K562 (cell line): Measurements from ENCODE around the gene GULP1. TPM values are rescaled to one million over a fixed set of nuclear protein-coding genes. Genes with fewer than 3 reads are reported as not detected.

Experiments used
- AFF1 ChIP-seq, 2 experiments: fragments of 450-650 bp; IDR thresholded peaks; 2 replicates each; pipeline ENCODE4 v1.6.1; 2018; ENCODE audit warnings: mild to moderate bottlenecking in 2 of 2, low read depth in 1 of 2; ENCODE audit not compliant: partially characterized antibody in 2 of 2
- CBX5 ChIP-seq: IDR thresholded peaks from 2 replicates; pipeline ENCODE4 v1.6.1; 2014; ENCODE audit warnings: low read depth, borderline replicate concordance
- DIDO1 ChIP-seq: fragments of 450-650 bp; IDR thresholded peaks from 2 replicates; pipeline ENCODE4 v1.6.1; 2016; ENCODE audit warnings: low read depth, missing biosample characterization, missing genetic modification characterization
- E2F3 ChIP-seq: fragments of 250-450 bp; sonication (Bioruptor Pico); IDR thresholded peaks from 2 replicates; pipeline ENCODE4 v1.4.0; 2020; ENCODE audit warnings: mild to moderate bottlenecking
- E2F5 ChIP-seq: sonication (generic); formaldehyde crosslinking; IDR thresholded peaks from 2 replicates; pipeline ENCODE4 v1.8.0; 2022; ENCODE audit warnings: mild to moderate bottlenecking, missing genetic modification reagents
- GTF3C2 ChIP-seq: IDR thresholded peaks from 3 replicates; pipeline ENCODE4 v1.6.1; 2011; ENCODE audit warnings: borderline replicate concordance, mild to moderate bottlenecking, moderate library complexity; ENCODE audit not compliant: insufficient read length; ENCODE audit errors: extremely low read depth
- ILF3 ChIP-seq: fragments of 450-650 bp; IDR thresholded peaks from 2 replicates; pipeline ENCODE4 v1.6.1; 2018; ENCODE audit warnings: antibody characterized with exemption, mild to moderate bottlenecking, moderate library complexity, borderline replicate concordance
- MAFK ChIP-seq: IDR thresholded peaks from 2 replicates; pipeline ENCODE4 v1.6.1; 2011; ENCODE audit warnings: low read length, improper control_type of control experiment
- MTA1 ChIP-seq: fragments of 450-650 bp; IDR thresholded peaks from 2 replicates; pipeline ENCODE4 v1.6.1; 2017; ENCODE audit warnings: borderline replicate concordance
- NRF1 ChIP-seq, 2 experiments: fragments of 450-650 bp; IDR thresholded peaks in 1 of 2; conservative IDR thresholded peaks in 1 of 2; 2 replicates each; pipeline ENCODE4 v1.6.1; 2014; ENCODE audit warnings: mild to moderate bottlenecking in 2 of 2
- RBM17 ChIP-seq: fragments of 200-400 bp; formaldehyde crosslinking; IDR thresholded peaks from 2 replicates; pipeline ENCODE4 v1.6.1; 2017; ENCODE audit warnings: low read depth, mild to moderate bottlenecking, low read length, borderline replicate concordance
- SIX5 ChIP-seq, 2 experiments: IDR thresholded peaks; 2 replicates each; pipeline ENCODE4 v1.6.1; 2011; ENCODE audit warnings: low read length in 2 of 2, borderline replicate concordance in 1 of 2, low read depth in 1 of 2, mild to moderate bottlenecking in 1 of 2, moderate library complexity in 1 of 2; ENCODE audit not compliant: insufficient read depth in 1 of 2
- SMAD2 ChIP-seq: fragments of 150-350 bp; IDR thresholded peaks from 2 replicates; pipeline ENCODE4 v1.6.1; 2014; ENCODE audit warnings: low read depth, mild to moderate bottlenecking, low read length
- SMARCE1 ChIP-seq: fragments of 450-650 bp; IDR thresholded peaks from 2 replicates; pipeline ENCODE4 v1.7.1; 2016; ENCODE audit warnings: mild to moderate bottlenecking
- SRSF1 ChIP-seq: fragments of 200-400 bp; formaldehyde crosslinking; IDR thresholded peaks from 2 replicates; pipeline ENCODE4 v1.6.1; 2017; ENCODE audit warnings: mild to moderate bottlenecking, low read depth, low read length, moderate library complexity
- SRSF3 ChIP-seq: fragments of 200-400 bp; formaldehyde crosslinking; IDR thresholded peaks from 2 replicates; pipeline ENCODE4 v1.6.1; 2016; ENCODE audit warnings: mild to moderate bottlenecking, low read length, moderate library complexity; ENCODE audit not compliant: insufficient read depth
- TAF9B ChIP-seq: fragments of 450-650 bp; IDR thresholded peaks from 2 replicates; pipeline ENCODE4 v1.6.1; 2018; ENCODE audit warnings: mild to moderate bottlenecking; ENCODE audit not compliant: partially characterized antibody
- ZEB2 ChIP-seq: fragments of 450-650 bp; IDR thresholded peaks from 2 replicates; pipeline ENCODE4 v1.6.1; 2016
- polyA plus RNA-seq, 8 experiments: library from polyadenylated mRNA; depleted of rRNA in 4 of 8; stranded (reverse) in 5 of 8; unstranded in 3 of 8; fragments of >200 nt; fragmentation: Nextera tagmentation in 2 of 8; fragmentation: Illumina TruSeq in 1 of 8; extraction: Ambion mirVana in 2 of 8; extraction: Trizol in 1 of 8; gene quantifications; 2 replicates each; pipeline versions ENCODE4 v1.2.1 to v1.2.3, GENCODE V29; 2011 to 2014; ENCODE audit warnings: inconsistent platforms in 1 of 8, missing spikeins in 1 of 8
- total RNA-seq, 7 experiments: library from RNA; depleted of rRNA in 6 of 7; stranded (reverse); fragments of >200 nt in 6 of 7; fragmentation: Illumina TruSeq in 2 of 7; extraction: Trizol in 2 of 7; gene quantifications; 2 replicates each; pipeline versions ENCODE4 v1.2.1 to v1.2.3, GENCODE V29; 2011 to 2021; ENCODE audit warnings: low replicate concordance in 1 of 7
- TF ChIP-seq, protein P1 (sequence below): fragments of 250-450 bp; sonication (Bioruptor Pico); IDR thresholded peaks from 2 replicates; pipeline ENCODE4 v1.8.0; 2021; ENCODE audit warnings: mild to moderate bottlenecking, moderate library complexity

Gene GULP1
- total and polyA plus RNA-seq, 9 of the 15 experiments (the other 6 are each of a cell fraction or from before 2014, with no cell fraction given): 8.5 to 25.3 (median 19.5) TPM

DNA sequence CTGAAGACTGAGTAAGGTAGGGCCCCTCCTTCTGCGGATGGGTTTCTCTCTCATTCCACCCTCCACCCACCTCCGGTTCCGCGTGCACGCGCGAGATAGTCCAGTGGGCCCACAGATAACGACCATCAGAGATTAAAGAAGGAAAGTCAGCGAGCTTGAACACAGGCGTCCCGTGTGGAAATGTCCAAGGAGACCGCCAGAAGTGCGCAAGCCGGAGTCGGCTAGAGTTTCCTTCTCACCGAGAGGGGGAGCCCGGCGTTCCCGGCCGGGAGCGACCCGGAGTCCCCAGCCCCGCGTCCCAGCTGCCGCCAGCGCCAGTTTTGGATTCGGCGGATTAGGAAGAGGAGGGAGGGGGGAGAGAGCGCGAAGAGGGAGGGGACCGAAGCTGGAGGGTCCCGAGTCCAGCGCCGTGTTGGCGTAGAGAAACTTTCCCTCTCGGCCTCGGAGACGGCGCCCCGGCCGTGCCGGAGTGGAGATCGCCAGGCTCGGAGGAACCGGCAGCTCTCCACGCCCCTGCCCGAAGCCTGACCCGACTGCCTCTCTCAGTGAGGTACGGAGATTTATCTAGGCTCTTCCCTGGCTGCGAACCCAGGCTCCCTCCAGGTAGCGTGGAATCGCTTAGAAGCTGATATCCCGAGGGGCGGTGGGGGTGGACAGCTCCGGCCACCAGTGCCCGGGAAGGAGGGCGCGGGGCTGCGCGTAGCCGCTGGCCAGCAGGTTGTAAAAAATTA lies at the start of gene GULP1 (continued):
- TF ChIP-seq E2F3 (no peak), ZEB2 (0 out of 2 replicates have a peak, but pooled peaks have one; percentile 27), NRF1 (conservative IDR thresholded peaks at IDR 0.05 in 1 of 2, IDR thresholded peaks at IDR 0.05 in 1 of 2) (peak; percentile 74 to 77), DIDO1 (no peak), MAFK (no peak), GTF3C2 (no peak), ILF3 (no peak), SRSF1 (no peak), SIX5 (IDR thresholded peaks at IDR 0.05; ENCODE audit: borderline replicate concordance in 1 of 2, insufficient read depth in 1 of 2, low read depth in 1 of 2, low read length in 2 of 2) (no peak), SMARCE1 (peak; percentile 36; the same call in 1 of the 2 replicates), AFF1 (IDR thresholded peaks at IDR 0.05; ENCODE audit: low read depth in 1 of 2, partially characterized antibody in 2 of 2) (peak in 1 of 2 experiments; percentile 18), SMAD2 (no peak), CBX5 (no peak), TAF9B (no peak), SRSF3 (no peak), MTA1 (peak; percentile 89), E2F5 (no peak), RBM17 (no peak)
- TF ChIP-seq, protein P1, sequence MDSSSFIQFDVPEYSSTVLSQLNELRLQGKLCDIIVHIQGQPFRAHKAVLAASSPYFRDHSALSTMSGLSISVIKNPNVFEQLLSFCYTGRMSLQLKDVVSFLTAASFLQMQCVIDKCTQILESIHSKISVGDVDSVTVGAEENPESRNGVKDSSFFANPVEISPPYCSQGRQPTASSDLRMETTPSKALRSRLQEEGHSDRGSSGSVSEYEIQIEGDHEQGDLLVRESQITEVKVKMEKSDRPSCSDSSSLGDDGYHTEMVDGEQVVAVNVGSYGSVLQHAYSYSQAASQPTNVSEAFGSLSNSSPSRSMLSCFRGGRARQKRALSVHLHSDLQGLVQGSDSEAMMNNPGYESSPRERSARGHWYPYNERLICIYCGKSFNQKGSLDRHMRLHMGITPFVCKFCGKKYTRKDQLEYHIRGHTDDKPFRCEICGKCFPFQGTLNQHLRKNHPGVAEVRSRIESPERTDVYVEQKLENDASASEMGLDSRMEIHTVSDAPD (CRISPR knock-in tag): no peak
